Activated CD4-positive, CD25-positive, alpha-beta regulatory T cell treated with anti-CD3 and anti-CD28 coated beads, Interleukin-2, amount 50 U/mL, for 24 hours (primary cell): ENCODE results near the gene TNFRSF6B.
"Not testable (repeated sequence)": the region's sequence is repeated elsewhere in the genome, so short reads cannot be mapped to it uniquely, and the experiment has no call there.

ENCODE experiments used
- ATAC-seq, 2 donors: fragments of 150-1000 bp; cut with Tn5 transposase; one replicate each; pipeline ENCODE4 v1.10.0; 2021; ENCODE audit warnings: mild to moderate bottlenecking in 1 of 2, moderate library complexity in 1 of 2

The TNFRSF6B gene

DNA sequence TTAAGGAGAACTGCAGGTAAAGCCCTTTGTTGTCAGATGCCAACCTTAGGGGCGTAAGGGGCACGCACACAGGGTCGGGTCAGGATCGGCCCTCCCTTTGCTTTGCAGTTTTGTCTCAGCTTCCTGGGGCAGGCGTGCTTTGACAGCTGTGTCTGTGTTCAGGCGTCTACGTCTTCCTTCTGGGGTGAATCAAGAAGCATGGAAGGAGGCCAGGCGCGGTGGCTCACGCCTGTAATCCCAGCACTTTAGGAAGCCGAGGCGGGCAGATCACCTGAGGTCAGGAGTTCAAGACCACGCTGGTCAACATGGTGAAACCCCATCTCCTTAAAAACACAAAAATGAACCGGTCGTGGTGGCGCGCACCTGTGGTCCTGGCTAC, 12.7 kb downstream of the TNFRSF6B start:
- no peak for ATAC-seq

DNA sequence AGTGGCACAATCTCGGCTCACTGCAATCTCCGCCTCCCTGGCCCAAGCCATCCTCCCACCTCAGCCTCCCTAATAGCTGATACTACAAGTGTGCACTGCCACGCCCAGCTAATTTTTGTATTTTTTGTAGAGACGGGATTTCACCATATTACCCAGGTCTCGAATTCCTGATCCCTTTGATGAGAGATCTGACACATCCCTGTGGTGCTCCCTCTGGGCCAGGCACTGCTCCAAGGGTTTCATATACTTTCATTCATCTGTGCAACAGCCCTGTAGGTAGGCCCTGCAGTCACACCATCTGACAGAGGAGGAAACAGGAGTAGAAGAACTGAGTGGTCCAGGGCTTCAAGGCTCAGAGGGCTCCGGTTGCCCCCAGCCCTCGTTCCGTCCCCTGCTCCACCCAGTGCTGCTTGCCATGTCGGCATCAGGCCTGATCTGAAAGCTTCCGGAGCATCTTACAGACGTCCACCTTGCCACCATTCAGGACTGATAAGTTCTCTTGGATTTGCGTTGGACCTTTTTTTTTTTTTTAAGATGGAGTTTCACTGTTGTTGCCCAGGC, 14.7 kb downstream of the TNFRSF6B start:
- ATAC-seq: no peak

DNA sequence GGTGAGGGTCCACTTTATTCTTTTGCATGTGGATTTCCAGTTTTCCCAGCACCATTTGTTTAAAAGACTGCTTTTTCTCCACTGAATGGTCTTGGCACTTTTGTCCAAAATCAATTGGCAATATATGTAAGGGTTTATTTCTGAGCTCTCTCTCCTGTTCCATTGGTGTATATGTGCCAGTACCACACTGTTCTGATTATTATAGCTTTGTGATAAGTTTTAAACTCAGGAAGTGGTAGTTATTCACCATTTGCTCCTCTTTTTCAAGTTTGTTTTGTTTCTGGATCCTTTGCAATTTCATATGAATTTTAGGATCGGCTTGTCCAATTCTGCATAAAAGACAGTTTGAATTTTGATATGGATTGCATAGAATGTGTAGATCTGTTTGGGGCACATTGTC, 15.7 kb downstream of the TNFRSF6B start:
- no peak for ATAC-seq

GRCh38 chr20:63714858-63715257, 18.4 kb downstream of the TNFRSF6B start:
- no peak for ATAC-seq

GRCh38 chr20:63718996-63719395, 22.5 kb downstream of the TNFRSF6B start:
- no peak for ATAC-seq

DNA sequence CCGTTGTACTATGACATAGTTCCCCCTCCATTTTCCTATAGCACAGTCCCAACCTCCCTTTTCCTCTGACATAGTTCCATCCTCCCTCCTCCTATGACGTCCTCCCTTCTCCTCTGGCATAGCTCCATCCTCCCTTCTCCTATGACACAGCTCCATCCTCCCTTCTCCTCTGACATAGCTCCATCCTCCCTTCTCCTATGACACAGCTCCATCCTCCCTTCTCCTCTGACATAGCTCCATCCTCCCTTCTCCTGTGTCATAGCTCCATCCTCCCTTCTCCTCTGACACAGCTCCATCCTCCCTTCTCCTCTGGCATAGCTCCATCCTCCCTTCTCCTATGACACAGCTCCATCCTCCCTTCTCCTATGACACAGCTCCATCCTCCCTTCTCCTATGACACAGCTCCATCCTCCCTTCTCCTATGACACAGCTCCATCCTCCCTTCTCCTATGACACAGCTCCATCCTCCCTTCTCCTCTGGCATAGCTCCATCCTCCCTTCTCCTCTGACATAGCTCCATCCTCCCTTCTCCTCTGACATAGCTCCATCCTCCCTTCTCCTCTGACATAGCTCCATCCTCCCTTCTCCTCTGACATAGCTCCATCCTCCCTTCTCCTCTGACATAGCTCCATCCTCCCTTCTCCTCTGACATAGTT, 26.6 kb downstream of the TNFRSF6B start:
- not testable (repeated sequence) for ATAC-seq

- not testable (repeated sequence) for ATAC-seq
These were observed 33.8 kb downstream of the TNFRSF6B start for GRCh38 chr20:63730189-63730733.

GRCh38 chr20:63731410-63731809, 35.0 kb downstream of the TNFRSF6B start:
- no peak for ATAC-seq

DNA sequence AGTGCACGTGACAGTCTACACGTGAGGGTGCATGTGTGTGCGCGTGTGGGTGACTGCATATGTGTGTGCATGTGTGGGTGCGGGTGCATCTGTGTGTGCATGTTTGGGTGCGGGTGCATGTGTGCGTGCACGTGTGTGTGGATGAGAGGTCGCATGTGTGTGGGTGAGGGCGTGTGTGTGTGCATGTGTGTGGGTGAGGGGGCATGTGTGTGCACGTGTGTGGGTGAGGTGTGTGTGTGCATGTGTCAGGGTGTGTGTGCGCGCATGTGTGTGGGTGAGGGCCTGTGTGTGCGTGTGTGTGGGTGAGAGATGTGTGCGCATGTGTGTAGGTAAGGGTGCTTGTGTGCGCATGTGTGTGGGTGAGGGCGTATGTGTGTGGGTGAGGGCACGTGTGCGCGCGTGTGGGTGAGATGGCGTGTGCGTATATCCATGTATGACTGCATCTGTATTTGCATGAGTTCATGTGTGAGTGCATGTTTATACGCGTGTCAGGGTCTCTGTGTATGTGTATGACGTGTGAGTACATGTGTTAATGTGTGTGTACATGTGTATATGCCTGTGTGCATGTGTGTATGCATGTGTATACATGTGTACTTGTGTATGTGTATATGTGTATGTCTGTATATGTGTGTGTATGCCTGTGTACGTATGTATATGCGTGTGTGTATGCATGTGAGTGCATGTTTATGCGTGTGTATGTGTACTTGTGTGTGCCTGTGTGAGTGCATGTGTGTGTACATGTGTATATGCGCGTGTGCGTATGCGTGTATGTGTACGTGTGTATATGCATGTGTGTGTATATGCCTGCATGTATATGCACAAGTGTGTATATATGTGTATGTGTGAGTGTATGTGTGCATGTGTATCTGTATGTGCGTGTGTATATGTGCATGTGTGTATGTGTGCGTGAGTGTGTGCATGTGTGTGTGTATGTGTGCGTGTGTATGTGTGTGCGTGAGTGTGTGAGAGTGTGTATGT, 36.0 kb downstream of the TNFRSF6B start:
- no peak for ATAC-seq

DNA sequence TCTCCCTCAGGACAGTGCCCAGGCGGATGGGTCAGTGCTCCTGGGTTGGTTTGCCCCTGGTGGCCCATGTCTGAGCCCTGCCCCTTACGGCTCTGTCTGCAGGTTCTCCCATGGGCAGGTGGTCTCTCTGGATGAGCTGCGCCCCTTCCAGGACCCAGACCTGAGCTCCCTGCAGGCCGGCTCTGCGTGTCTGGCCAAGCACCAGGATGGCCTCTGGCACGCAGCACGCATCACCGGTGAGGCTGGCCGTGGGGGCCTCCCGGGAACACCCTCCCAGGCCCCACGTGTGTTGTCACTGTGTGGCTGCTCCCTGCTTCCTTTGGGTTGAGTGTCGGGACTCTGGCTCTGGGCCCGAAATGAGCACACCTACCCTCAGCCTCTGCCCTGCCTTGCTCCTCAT, 36.7 kb downstream of the TNFRSF6B start:
- no peak for ATAC-seq

DNA sequence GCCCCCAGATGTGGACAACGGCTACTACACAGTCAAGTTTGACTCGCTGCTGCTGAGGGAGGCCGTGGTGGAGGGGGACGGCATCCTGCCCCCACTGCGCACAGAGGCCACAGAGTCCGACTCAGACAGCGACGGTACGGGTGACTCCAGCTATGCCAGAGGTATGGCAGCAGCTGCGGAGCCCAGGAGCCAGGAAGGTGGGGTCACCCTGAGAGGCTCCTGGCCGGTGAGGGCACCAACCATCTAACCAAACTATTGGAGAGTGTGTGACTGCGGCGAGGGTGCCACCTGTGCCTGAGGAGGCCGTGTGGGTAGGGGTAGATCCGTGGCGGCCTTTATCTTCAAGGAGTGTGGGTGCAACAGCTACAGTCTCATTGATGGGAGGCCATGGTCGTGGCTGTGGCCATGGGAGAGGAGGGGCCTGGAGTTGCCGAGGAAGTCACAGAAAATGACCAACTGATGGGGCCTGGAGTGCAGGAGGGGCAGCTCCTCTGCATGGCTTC, 37.2 kb downstream of the TNFRSF6B start:
- no peak for ATAC-seq

- no peak for ATAC-seq
These were observed 37.9 kb downstream of the TNFRSF6B start for GRCh38 chr20:63734111-63734945.

- no peak for ATAC-seq
These were observed 38.8 kb downstream of the TNFRSF6B start for GRCh38 chr20:63734946-63735858.

GRCh38 chr20:63735859-63736718, 39.6 kb downstream of the TNFRSF6B start, which contains the start of gene LIME1:
LIME1 (plus strand) TSS chr20:63736664; CDS start chr20:63737550, 886 bp downstream.
- peak; percentile 43 to 47 for ATAC-seq

- ATAC-seq: peak; percentile 33 to 34
These were observed 40.6 kb downstream of the TNFRSF6B start for GRCh38 chr20:63736893-63737694.

GRCh38 chr20:63737695-63737944, 41.2 kb downstream of the TNFRSF6B start:
- ATAC-seq: peak; percentile 0 to 2

- ATAC-seq: peak; percentile 14 to 18
These were observed 41.7 kb downstream of the TNFRSF6B start for GRCh38 chr20:63737945-63738686.

DNA sequence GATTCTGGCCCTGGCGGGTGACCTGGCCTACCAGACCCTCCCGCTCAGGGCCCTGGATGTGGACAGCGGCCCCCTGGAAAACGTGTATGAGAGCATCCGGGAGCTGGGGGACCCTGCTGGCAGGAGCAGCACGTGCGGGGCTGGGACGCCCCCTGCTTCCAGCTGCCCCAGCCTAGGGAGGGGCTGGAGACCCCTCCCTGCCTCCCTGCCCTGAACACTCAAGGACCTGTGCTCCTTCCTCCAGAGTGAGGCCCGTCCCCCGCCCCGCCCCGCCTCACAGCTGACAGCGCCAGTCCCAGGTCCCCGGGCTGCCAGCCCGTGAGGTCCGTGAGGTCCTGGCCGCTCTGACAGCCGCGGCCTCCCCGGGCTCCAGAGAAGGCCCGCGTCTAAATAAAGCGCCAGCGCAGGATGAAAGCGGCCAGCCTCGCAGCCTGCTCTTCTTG, 42.3 kb downstream of the TNFRSF6B start:
- ATAC-seq: no peak
